ENCODE measurements around the gene MEDAG.

Gene MEDAG

DNA sequence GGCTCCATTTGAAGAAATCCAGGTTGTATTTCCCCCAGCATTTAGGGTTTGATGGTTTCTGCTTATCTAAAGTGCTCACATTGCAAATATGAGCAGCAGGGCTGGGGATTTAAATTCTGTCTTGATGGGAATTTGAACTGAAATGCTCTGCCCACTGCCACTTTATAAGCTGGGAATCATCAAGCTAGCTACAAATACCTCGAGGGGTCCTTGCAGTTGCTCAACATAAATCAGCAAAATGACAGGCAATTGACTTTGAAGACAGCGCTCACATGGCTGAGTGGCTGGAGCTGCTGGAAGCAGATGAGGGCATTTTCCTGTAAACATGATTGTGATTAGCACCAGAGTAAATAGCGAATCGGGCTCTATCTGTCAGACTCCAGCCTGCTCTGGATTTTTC, 39.4 kb upstream of the MEDAG start:
- no peak overlapping the region for H3K4me2 ChIP-seq (ENCODE audit: low read length)
- H3K4me3 ChIP-seq (ENCODE audit: low read length) = no peak overlapping the region
- peaks cover 73% of the 10 kb centered on the region for H3K4me1 ChIP-seq (ENCODE audit: control insufficient read depth, insufficient read depth, low read length)
- no peaks in the 10 kb centered on the region for H3K27me3 ChIP-seq (ENCODE audit: control insufficient read depth, insufficient read depth, low read length)
- H3K9ac ChIP-seq (ENCODE audit: low read depth, low read length) = peak overlapping the region; percentile 83
- no peaks in the 10 kb centered on the region for H3K36me3 ChIP-seq (ENCODE audit: insufficient read depth, low read length)
- H3K9me3 ChIP-seq (replicated peaks; ENCODE audit: low read length) = no peaks in the 10 kb centered on the region

DNA sequence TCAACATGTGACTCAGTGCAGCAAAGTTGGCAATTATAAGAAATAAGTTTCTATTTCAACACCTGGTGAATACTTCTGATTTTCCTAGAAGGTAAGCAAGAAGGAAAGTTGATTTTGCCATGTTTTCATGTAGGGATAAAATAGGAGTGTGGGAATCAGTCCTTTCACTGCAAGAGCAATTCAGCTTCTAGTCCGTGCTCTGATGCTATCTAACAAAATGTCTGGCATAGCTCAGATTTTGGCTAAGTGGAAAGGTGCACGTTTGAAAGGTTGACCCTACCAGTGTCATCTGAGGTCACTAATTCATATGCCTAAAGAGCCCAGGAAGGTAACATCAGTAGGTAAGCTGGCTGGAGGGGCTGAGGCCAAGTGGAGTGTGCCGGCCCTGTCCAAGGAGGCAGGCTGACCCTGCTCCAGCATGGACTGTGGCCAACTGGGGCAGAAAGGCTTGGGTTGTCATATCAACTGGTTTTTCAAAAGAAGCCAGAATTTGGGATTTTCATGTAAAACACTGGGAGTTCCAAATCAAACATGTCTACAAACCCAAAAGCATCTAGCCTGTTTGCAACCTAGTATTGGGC, 38.9 kb upstream of the MEDAG start:
- H3K4me1 ChIP-seq (ENCODE audit: control insufficient read depth, insufficient read depth, low read length) = peaks cover 76% of the 10 kb centered on the region

GRCh38 chr13:30868799-30869470, 37.1 kb upstream of the MEDAG start:
- Histone ChIP-seq H3K9me3 (replicated peaks; ENCODE audit: low read length) (no peaks in the 10 kb centered on the region), H3K4me1 (ENCODE audit: control insufficient read depth, insufficient read depth, low read length) (peaks cover 74% of the 10 kb centered on the region), H3K9ac (ENCODE audit: low read depth, low read length) (peak overlapping the region; percentile 79), H3K4me2 (ENCODE audit: low read length) (peak overlapping the region; percentile 70), H3K4me3 (ENCODE audit: low read length) (no peak overlapping the region), H3K27me3 (ENCODE audit: control insufficient read depth, insufficient read depth, low read length) (no peaks in the 10 kb centered on the region), H3K36me3 (ENCODE audit: insufficient read depth, low read length) (no peaks in the 10 kb centered on the region)

More for the DNA sequence above, 38.9 kb upstream of the MEDAG start:
- Histone ChIP-seq H3K4me3 (ENCODE audit: low read length) (no peak overlapping the region), H3K9me3 (replicated peaks; ENCODE audit: low read length) (no peaks in the 10 kb centered on the region), H3K9ac (ENCODE audit: low read depth, low read length) (peak overlapping the region; percentile 83), H3K27me3 (ENCODE audit: control insufficient read depth, insufficient read depth, low read length) (no peaks in the 10 kb centered on the region), H3K36me3 (ENCODE audit: insufficient read depth, low read length) (no peaks in the 10 kb centered on the region), H3K4me2 (ENCODE audit: low read length) (no peak overlapping the region)

DNA sequence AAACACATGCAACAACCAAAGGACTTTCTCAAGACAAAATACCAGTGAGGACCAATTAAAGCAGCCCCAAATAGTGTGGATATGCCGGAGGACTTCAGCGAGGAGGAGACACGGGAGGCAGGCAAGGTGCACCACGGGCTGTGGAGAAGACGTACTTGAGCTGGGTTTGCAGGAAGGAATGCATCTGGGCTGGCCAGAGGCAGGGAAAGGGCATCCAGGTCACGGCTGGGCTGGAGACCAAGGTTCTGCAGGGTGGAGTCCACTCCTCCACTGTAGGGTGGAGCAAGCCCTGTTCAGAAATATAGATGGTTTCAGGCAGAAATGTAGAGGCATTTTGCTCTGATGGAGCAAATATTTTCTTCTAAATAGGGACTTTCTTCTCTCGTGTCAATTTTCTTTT, 36.6 kb upstream of the MEDAG start:
- peaks cover 68% of the 10 kb centered on the region for H3K4me1 ChIP-seq (ENCODE audit: control insufficient read depth, insufficient read depth, low read length)
- H3K9me3 ChIP-seq (replicated peaks; ENCODE audit: low read length) = no peaks in the 10 kb centered on the region
- peak overlapping the region; percentile 11 for H3K4me3 ChIP-seq (ENCODE audit: low read length)
- peak overlapping the region; percentile 70 for H3K4me2 ChIP-seq (ENCODE audit: low read length)
- H3K9ac ChIP-seq (ENCODE audit: low read depth, low read length) = peak overlapping the region; percentile 79
- H3K27me3 ChIP-seq (ENCODE audit: control insufficient read depth, insufficient read depth, low read length) = no peaks in the 10 kb centered on the region
- H3K36me3 ChIP-seq (ENCODE audit: insufficient read depth, low read length) = no peaks in the 10 kb centered on the region

DNA sequence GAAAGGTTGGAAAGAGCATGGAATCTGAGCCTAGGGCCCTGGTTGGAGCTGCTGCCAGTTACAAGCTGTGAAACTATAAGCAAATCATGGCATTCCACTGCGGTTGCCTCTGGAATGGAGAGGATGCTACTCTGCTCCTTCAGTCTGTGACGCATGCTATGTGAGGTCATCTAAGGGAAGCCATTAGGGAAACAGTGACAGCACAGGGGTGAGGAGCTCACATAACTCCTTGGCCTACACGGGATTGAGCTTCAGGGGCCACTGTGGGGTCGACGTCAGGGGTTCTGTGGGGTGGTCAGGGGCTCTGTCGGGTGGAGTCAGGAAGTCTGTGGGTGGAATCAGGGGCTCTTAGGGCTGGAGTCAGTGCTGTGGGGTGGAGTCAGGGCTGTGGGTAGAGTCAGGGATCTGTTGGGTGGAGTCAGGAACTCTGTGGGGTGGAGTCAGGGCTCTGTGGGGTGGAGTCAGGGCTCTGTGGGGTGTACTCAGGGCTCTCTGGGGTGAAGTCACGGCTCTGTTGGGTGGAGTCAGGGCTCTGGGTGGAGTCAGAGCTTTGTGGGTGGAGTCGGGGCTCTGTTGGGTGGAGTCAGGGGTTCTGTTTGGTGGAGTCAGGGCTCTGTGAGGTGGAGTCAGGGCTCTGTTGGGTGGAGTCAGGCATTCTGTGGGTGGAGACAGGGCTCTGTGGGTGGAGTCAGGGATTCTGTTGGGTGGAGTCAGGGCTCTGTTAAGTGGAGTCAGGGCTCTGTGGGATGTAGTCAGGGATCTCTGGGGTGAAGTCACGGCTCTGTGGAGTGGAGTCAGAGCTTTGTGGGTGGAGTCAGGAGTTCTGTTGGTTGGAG, 35.8 kb upstream of the MEDAG start:
- no peaks in the 10 kb centered on the region for H3K27me3 ChIP-seq (ENCODE audit: control insufficient read depth, insufficient read depth, low read length)
- peak overlapping the region; percentile 70 for H3K4me2 ChIP-seq (ENCODE audit: low read length)
- H3K4me3 ChIP-seq (ENCODE audit: low read length) = peak overlapping the region; percentile 17
- H3K9ac ChIP-seq (ENCODE audit: low read depth, low read length) = peak overlapping the region; percentile 79
- H3K4me1 ChIP-seq (ENCODE audit: control insufficient read depth, insufficient read depth, low read length) = peaks cover 61% of the 10 kb centered on the region
- no peaks in the 10 kb centered on the region for H3K9me3 ChIP-seq (replicated peaks; ENCODE audit: low read length)
- no peaks in the 10 kb centered on the region for H3K36me3 ChIP-seq (ENCODE audit: insufficient read depth, low read length)

DNA sequence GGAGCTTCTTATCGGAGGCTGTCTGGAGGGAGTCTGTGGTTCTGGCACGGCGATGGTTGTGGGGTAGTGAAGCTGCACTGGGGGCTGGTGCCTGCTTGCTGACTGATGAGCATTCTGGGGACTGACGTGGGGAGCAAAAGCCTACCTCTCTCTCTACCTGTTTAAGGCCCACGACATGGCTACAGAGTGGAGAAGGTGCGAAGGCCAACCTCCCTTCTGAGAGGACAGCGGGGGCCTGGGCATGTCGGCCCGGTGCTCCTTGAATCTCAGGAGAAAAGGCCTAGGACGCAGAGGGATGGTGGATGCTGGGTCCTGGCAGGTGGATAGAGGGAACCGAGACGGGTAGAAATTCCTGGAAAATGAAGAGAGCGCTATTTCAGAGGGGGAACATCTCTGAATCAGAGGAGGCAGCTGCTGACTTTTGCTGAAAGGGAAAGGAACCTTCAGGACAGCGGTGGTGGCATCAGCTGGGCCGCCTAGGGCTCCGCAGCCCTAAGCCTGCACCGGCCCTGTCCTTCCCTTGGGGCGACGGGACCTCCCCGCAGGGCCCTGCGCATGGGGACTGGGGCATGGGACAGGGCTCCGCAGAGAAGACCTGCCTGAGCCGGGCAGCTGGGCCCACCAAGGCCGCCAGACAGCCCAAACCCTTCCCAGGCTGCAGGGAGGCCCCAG, 35.0 kb upstream of the MEDAG start:
- H3K36me3 ChIP-seq (ENCODE audit: insufficient read depth, low read length) = no peaks in the 10 kb centered on the region
- no peaks in the 10 kb centered on the region for H3K9me3 ChIP-seq (replicated peaks; ENCODE audit: low read length)
- peak overlapping the region; percentile 57 for H3K9ac ChIP-seq (ENCODE audit: low read depth, low read length)
- H3K4me1 ChIP-seq (ENCODE audit: control insufficient read depth, insufficient read depth, low read length) = peaks cover 54% of the 10 kb centered on the region
- H3K27me3 ChIP-seq (ENCODE audit: control insufficient read depth, insufficient read depth, low read length) = no peaks in the 10 kb centered on the region
- H3K4me3 ChIP-seq (ENCODE audit: low read length) = no peak overlapping the region
- peak overlapping the region; percentile 69 for H3K4me2 ChIP-seq (ENCODE audit: low read length)

DNA sequence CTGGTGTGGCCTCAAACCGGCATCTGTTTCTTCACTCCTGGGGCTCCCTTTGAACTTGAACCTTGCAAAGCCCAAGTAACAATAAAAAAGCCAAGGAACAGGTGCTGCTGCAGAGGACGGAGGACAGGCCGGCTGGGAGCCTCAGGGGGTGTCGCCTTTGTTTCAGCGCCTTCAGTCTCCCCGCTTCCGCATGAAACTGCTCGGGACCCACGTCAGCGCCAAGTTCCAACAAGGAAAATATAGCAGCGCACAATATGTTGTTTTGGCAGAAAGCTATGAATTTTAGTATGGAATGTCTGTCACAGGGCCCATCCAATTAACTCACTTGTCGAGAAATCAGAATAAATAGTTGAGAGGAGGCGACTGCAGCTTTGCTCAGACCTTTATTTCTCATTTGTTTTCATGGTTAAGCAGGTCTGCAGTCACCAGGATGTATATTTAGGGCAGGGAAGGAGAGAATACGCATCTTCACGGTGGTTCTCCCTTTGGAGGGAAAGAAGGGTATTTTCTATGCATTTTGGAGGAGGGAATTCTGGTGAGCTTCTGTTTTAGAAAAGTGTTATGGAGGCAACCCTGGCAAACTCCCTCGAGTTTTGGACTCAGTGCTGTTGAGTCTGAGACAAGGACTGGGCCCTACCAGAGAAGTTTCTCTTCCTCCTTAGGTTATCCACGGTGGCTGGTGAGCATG, 34.3 kb upstream of the MEDAG start:
- Histone ChIP-seq H3K4me2 (ENCODE audit: low read length) (no peak overlapping the region), H3K4me1 (ENCODE audit: control insufficient read depth, insufficient read depth, low read length) (peaks cover 47% of the 10 kb centered on the region), H3K27me3 (ENCODE audit: control insufficient read depth, insufficient read depth, low read length) (no peaks in the 10 kb centered on the region), H3K4me3 (ENCODE audit: low read length) (no peak overlapping the region), H3K9me3 (replicated peaks; ENCODE audit: low read length) (no peaks in the 10 kb centered on the region), H3K36me3 (ENCODE audit: insufficient read depth, low read length) (no peaks in the 10 kb centered on the region), H3K9ac (ENCODE audit: low read depth, low read length) (no peak overlapping the region)

DNA sequence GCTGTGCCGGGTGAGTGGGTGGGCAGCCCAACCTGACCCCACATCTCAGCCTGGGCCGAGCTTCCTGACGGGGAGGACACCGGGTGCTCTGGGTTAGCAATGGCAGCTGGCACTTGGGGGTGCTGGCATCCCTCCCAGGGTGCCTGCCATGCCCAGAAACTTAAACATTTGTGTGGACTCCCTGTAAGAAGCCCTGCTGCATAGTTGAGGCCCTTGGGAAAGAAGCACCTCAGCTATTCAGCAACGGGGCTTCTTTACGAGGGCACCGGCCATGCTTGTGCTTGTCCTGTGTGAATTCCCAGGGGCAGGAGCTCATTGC, 33.8 kb upstream of the MEDAG start:
- Histone ChIP-seq H3K9ac (ENCODE audit: low read depth, low read length) (peak overlapping the region; percentile 55), H3K4me3 (ENCODE audit: low read length) (no peak overlapping the region), H3K4me2 (ENCODE audit: low read length) (peak overlapping the region; percentile 47), H3K27me3 (ENCODE audit: control insufficient read depth, insufficient read depth, low read length) (no peaks in the 10 kb centered on the region), H3K36me3 (ENCODE audit: insufficient read depth, low read length) (no peaks in the 10 kb centered on the region), H3K9me3 (replicated peaks; ENCODE audit: low read length) (no peaks in the 10 kb centered on the region), H3K4me1 (ENCODE audit: control insufficient read depth, insufficient read depth, low read length) (peaks cover 46% of the 10 kb centered on the region)

- Histone ChIP-seq H3K36me3 (ENCODE audit: insufficient read depth, low read length) (no peaks in the 10 kb centered on the region), H3K4me3 (ENCODE audit: low read length) (no peak overlapping the region), H3K9ac (ENCODE audit: low read depth, low read length) (peak overlapping the region; percentile 55), H3K9me3 (replicated peaks; ENCODE audit: low read length) (no peaks in the 10 kb centered on the region), H3K4me2 (ENCODE audit: low read length) (peak overlapping the region; percentile 47), H3K4me1 (ENCODE audit: control insufficient read depth, insufficient read depth, low read length) (peaks cover 51% of the 10 kb centered on the region), H3K27me3 (ENCODE audit: control insufficient read depth, insufficient read depth, low read length) (no peaks in the 10 kb centered on the region)
These were observed 33.2 kb upstream of the MEDAG start for GRCh38 chr13:30872685-30873461.

DNA sequence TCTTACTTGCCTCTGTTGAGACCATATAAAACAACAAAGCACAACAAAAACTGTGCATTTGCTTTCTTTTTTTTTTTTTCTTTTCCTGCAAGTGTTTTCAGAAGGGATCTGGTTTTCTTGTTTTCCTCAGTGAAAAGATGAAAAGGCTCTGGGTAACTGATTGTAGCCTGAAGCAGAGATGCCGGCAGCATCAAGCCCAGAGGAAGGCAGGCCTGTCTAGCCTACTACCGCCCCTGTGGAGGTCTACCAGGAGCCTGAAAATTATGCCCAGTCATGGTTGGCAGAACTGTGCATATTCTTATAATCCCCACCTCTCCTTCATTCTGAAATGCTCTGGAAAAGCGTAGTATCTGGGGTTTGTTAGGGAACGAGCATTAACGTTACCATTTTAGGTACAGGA, 32.6 kb upstream of the MEDAG start:
- no peaks in the 10 kb centered on the region for H3K27me3 ChIP-seq (ENCODE audit: control insufficient read depth, insufficient read depth, low read length)
- peaks cover 53% of the 10 kb centered on the region for H3K4me1 ChIP-seq (ENCODE audit: control insufficient read depth, insufficient read depth, low read length)
- H3K4me2 ChIP-seq (ENCODE audit: low read length) = no peak overlapping the region
- H3K9ac ChIP-seq (ENCODE audit: low read depth, low read length) = peak overlapping the region; percentile 55
- no peaks in the 10 kb centered on the region for H3K9me3 ChIP-seq (replicated peaks; ENCODE audit: low read length)
- H3K36me3 ChIP-seq (ENCODE audit: insufficient read depth, low read length) = no peaks in the 10 kb centered on the region
- H3K4me3 ChIP-seq (ENCODE audit: low read length) = no peak overlapping the region
